K562 (cell line): Measurements from ENCODE around the gene S100A1. TPM values are rescaled to one million over a fixed set of nuclear protein-coding genes. Genes with fewer than 3 reads are reported as not detected.
A peak's percentile ranks its signal among the peaks of the same experiment; 100 is the strongest.

Source experiments
- ATAC-seq: fragments of 200-7000 bp; cut with Tn5 transposase; 3 replicates; pipeline ENCODE4 v1.9.1; 2020; ENCODE audit warnings: moderate library complexity
- BruUV-seq: library from RNA; stranded (reverse); fragments of 400-500 nt; replicated peaks from 2 replicates; lab custom pipeline; 2021; lab: Mats Ljungman, UMichigan
- CTCF ChIA-PET: fragments of 300-600 bp; formaldehyde crosslinking; extraction: SDS; loops from one replicate; lab custom pipeline; 2021; ENCODE audit warnings: low intra/inter-chr PET ratio; lab: Yijun Ruan, JAX
- POLR2A ChIA-PET: fragments of 300-600, 350-650 bp; sonication (Branson Sonifier 250); formaldehyde crosslinking; extraction: SDS; loops from one replicate; lab custom pipeline; 2021; ENCODE audit warnings: antibody characterized with exemption, inconsistent platforms; lab: Yijun Ruan, JAX
- DNase-seq, 4 experiments: peaks; one replicate each; pipeline versions ENCODE4 v3.0.0 to v3.0.0-alpha.2; 2011 to 2018; ENCODE audit warnings: low spot score in 3 of 4, mixed read lengths in 3 of 4; ENCODE audit errors: extremely low read depth in 1 of 4
- FAIRE-seq: peaks from 2 replicates; lab custom pipeline; 2011; peaks lifted over from hg19 to GRCh38; lab: Jason Lieb, UNC
- H2AFZ ChIP-seq: 2 replicates; pipeline ENCODE4 v1.6.0; 2011; ENCODE audit warnings: low read depth, low read length, control low read depth, inconsistent platforms
- H3K27ac ChIP-seq: fragments of 200-600 bp; 3 replicates; pipeline ENCODE4 v1.8.0; 2011; ENCODE audit warnings: low read depth, mild to moderate bottlenecking, control low read depth, inconsistent platforms, low read length, moderate library complexity, mixed read lengths; ENCODE audit errors: extremely low read depth
- H3K27me3 ChIP-seq, 2 experiments: fragments of 300-600 bp in 1 of 2; 2 replicates in 1 of 2; 3 replicates in 1 of 2; pipeline versions ENCODE4 v1.6.0 to v1.8.0; 2011; ENCODE audit warnings: inconsistent platforms in 2 of 2, low read length in 2 of 2, mild to moderate bottlenecking in 1 of 2, mixed read lengths in 1 of 2, moderate library complexity in 1 of 2; ENCODE audit not compliant: control insufficient read depth in 2 of 2, insufficient read depth in 2 of 2
- H3K36me3 ChIP-seq: fragments of 300-600 bp; 3 replicates; pipeline ENCODE4 v1.8.0; 2011; ENCODE audit warnings: mild to moderate bottlenecking, low read length, inconsistent platforms; ENCODE audit not compliant: control insufficient read depth, insufficient read depth
- H3K4me1 ChIP-seq, 2 experiments: fragments of 200-600 bp in 1 of 2; replicated peaks in 1 of 2; 2 replicates in 1 of 2; 3 replicates in 1 of 2; pipeline versions ENCODE4 v1.5.1 to v1.8.0; 2011; ENCODE audit warnings: inconsistent platforms in 2 of 2, low read length in 2 of 2, mild to moderate bottlenecking in 1 of 2, mixed read lengths in 1 of 2, moderate library complexity in 1 of 2; ENCODE audit not compliant: control insufficient read depth in 2 of 2, insufficient read depth in 2 of 2
- H3K4me2 ChIP-seq: 2 replicates; pipeline ENCODE4 v1.6.1; 2011; ENCODE audit warnings: low read length, control low read depth, inconsistent platforms, mixed read lengths; ENCODE audit not compliant: insufficient read depth
- H3K4me3 ChIP-seq: fragments of 200-600 bp; sonication (generic), shearing (Covaris generic); 2 replicates; pipeline ENCODE4 v1.5.1; 2016; ENCODE audit warnings: control low read depth, inconsistent platforms
- H3K79me2 ChIP-seq: fragments of 200-600 bp; 3 replicates; pipeline ENCODE4 v1.8.0; 2011; ENCODE audit warnings: low read length, inconsistent platforms; ENCODE audit not compliant: control insufficient read depth, insufficient read depth
- H3K9ac ChIP-seq, 2 experiments: 2 replicates each; pipeline versions ENCODE4 v1.6.0 to v1.6.1; 2011; ENCODE audit warnings: low read depth in 2 of 2, low read length in 2 of 2, control low read depth in 1 of 2, inconsistent platforms in 1 of 2, mild to moderate bottlenecking in 1 of 2, mixed read lengths in 1 of 2; ENCODE audit not compliant: insufficient read depth in 1 of 2
- H3K9me1 ChIP-seq: one replicate; pipeline ENCODE4 v1.6.0; 2011; ENCODE audit warnings: inconsistent platforms, mild to moderate bottlenecking, low read length, moderate library complexity; ENCODE audit not compliant: control insufficient read depth, insufficient read depth
- H3K9me3 ChIP-seq: replicated peaks from 2 replicates; pipeline ENCODE4 v1.5.1; 2011; ENCODE audit warnings: low read depth, low read length, inconsistent platforms; ENCODE audit not compliant: control insufficient read depth, insufficient read depth
- H4K20me1 ChIP-seq: replicated peaks from 2 replicates; pipeline ENCODE4 v1.6.1; 2011; ENCODE audit warnings: low read length, inconsistent platforms, mixed read lengths; ENCODE audit not compliant: control insufficient read depth, insufficient read depth
- ASH1L ChIP-seq: fragments of 450-650 bp; IDR thresholded peaks from 2 replicates; pipeline ENCODE4 v1.6.1; 2018; ENCODE audit warnings: borderline replicate concordance, mild to moderate bottlenecking, low read depth; ENCODE audit not compliant: partially characterized antibody
- CBX8 ChIP-seq: fragments of 200-600 bp; sonication (generic); IDR thresholded peaks from 2 replicates; pipeline ENCODE4 v1.6.1; 2012; ENCODE audit warnings: borderline replicate concordance, mixed run types, low read depth, mild to moderate bottlenecking, moderate library complexity, mixed read lengths, low read length, control low read depth, inconsistent platforms; ENCODE audit not compliant: poor library complexity, severe bottlenecking; ENCODE audit errors: extremely low read depth
- ETV5 ChIP-seq: sonication (generic); formaldehyde crosslinking; IDR thresholded peaks from 2 replicates; pipeline ENCODE4 v1.4.0; 2020; ENCODE audit warnings: low read depth, mild to moderate bottlenecking, missing genetic modification reagents
- HDAC1 ChIP-seq, 2 experiments: fragments of 450-650 bp; IDR thresholded peaks; 2 replicates each; pipeline ENCODE4 v1.6.1; 2016 to 2017; ENCODE audit warnings: inconsistent platforms in 1 of 2, mild to moderate bottlenecking in 1 of 2, moderate library complexity in 1 of 2
- MTF1 ChIP-seq: fragments of 250-450 bp; sonication (Bioruptor Pico); IDR thresholded peaks from 2 replicates; pipeline ENCODE4 v1.9.0; 2021; ENCODE audit warnings: moderate library complexity, mild to moderate bottlenecking, inconsistent platforms, borderline replicate concordance
- POLR2AphosphoS5 ChIP-seq: IDR thresholded peaks from 2 replicates; pipeline ENCODE4 v1.6.1; 2011; ENCODE audit warnings: mild to moderate bottlenecking, low read depth, low read length, moderate library complexity; ENCODE audit not compliant: control insufficient read depth, insufficient read depth
- SMAD2 ChIP-seq: fragments of 150-350 bp; IDR thresholded peaks from 2 replicates; pipeline ENCODE4 v1.6.1; 2014; ENCODE audit warnings: low read depth, mild to moderate bottlenecking, low read length
- SMAD4 ChIP-seq: fragments of 250-450 bp; sonication (Bioruptor Pico); conservative IDR thresholded peaks from 2 replicates; pipeline ENCODE4 v1.8.0; 2021; ENCODE audit warnings: inconsistent platforms, mild to moderate bottlenecking, moderate library complexity
- TRIM28 ChIP-seq: fragments of 450-650 bp; IDR thresholded peaks from 2 replicates; pipeline ENCODE4 v1.6.1; 2017
- ZNF121 ChIP-seq: sonication (generic); formaldehyde crosslinking; conservative IDR thresholded peaks from 2 replicates; pipeline ENCODE4 v1.8.0; 2022; ENCODE audit warnings: missing genetic modification reagents
- ZNF431 ChIP-seq: sonication (generic); formaldehyde crosslinking; IDR thresholded peaks from 2 replicates; pipeline ENCODE4 v1.8.0; 2022; ENCODE audit warnings: mild to moderate bottlenecking, missing genetic modification reagents
- ZNF583 ChIP-seq: fragments of 250-450 bp; sonication (Bioruptor Pico); IDR thresholded peaks from 2 replicates; pipeline ENCODE4 v1.4.0; 2020
- ZNF717 ChIP-seq: fragments of 250-450 bp; sonication (Bioruptor Pico); IDR thresholded peaks from 2 replicates; pipeline ENCODE4 v1.5.0; 2021
- WGBS: fragments of 100-300 bp; shearing (Covaris generic); methylation state at CpG from one replicate; pipeline ENCODE4 v1.1.6; 2016; ENCODE audit warnings: low coverage, mixed read lengths; ENCODE audit not compliant: insufficient coverage; ENCODE audit errors: missing lambda C conversion rate; 5-methylcytosine and 5-hydroxymethylcytosine counted together
- in situ Hi-C: fragments of 300-500 bp; cut with MboI; formaldehyde crosslinking; loops from 4 replicates; pipeline ENCODE4 v1.15.0; 2018; ENCODE audit warnings: inconsistent platforms, mixed read lengths
- intact Hi-C: fragments of 100-400 bp; cut with micrococcal nuclease; formaldehyde crosslinking; loops from 2 replicates; pipeline ENCODE4 v1.14.2; 2022
- polyA plus RNA-seq, 8 experiments: library from polyadenylated mRNA; depleted of rRNA in 4 of 8; stranded (reverse) in 5 of 8; unstranded in 3 of 8; fragments of >200 nt; fragmentation: Nextera tagmentation in 2 of 8; fragmentation: Illumina TruSeq in 1 of 8; extraction: Ambion mirVana in 2 of 8; extraction: Trizol in 1 of 8; gene quantifications; 2 replicates each; pipeline versions ENCODE4 v1.2.1 to v1.2.3, GENCODE V29; 2011 to 2014; ENCODE audit warnings: inconsistent platforms in 1 of 8, missing spikeins in 1 of 8
- total RNA-seq, 7 experiments: library from RNA; depleted of rRNA in 6 of 7; stranded (reverse); fragments of >200 nt in 6 of 7; fragmentation: Illumina TruSeq in 2 of 7; extraction: Trizol in 2 of 7; gene quantifications; 2 replicates each; pipeline versions ENCODE4 v1.2.1 to v1.2.3, GENCODE V29; 2011 to 2021; ENCODE audit warnings: low replicate concordance in 1 of 7
- TF ChIP-seq, protein P1 (sequence below): sonication (generic); formaldehyde crosslinking; IDR thresholded peaks from 2 replicates; pipeline ENCODE4 v1.8.1; 2022; ENCODE audit warnings: missing genetic modification reagents
- TF ChIP-seq, protein P2 (sequence below), 2 experiments: fragments of 450-650 bp; IDR thresholded peaks; 2 replicates each; pipeline ENCODE4 v1.6.1; 2016
- TF ChIP-seq, protein P3 (sequence below): fragments of 250-450 bp; sonication (Bioruptor Pico); IDR thresholded peaks from 2 replicates; pipeline ENCODE4 v1.4.0; 2020; ENCODE audit warnings: mild to moderate bottlenecking

Gene S100A1
- total and polyA plus RNA-seq, 9 of the 15 experiments (the other 6 are each of a cell fraction or from before 2014, with no cell fraction given) = 0.44 to 30.1 (median 12.7) TPM

DNA sequence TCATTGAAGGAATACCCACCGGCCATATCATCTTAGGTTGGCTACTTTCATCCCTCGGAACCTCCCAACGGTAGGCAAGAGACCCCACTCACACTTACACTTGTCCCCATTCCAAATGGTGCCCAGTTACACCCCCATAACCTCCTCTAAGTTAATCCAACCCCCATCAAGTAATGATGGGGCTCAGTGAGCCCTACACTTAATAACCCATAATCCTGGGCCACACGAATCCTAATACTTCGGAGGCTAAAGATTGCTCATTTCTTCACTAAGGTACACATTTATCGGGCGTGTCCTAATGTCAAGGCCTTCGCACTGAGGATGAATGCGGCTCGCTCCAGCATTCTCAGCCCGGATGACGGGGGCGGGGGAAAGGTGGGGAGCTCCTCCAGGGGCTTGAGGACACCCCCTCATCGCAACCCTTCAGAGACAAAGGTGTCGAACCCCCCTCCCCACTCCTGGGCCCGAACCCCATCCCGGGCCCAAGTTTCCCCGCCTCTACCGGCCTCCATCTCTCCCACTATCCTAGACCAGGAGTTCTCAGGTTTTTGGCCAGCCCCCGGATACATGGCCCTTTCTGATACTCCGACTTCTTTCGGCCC lies 42.1 kb downstream of the S100A1 start:
- H3K9me1 ChIP-seq = no peaks in the 10 kb centered on the region
- H2AFZ ChIP-seq = peak overlapping the region; percentile 63
- H3K27ac ChIP-seq = peak overlapping the region; percentile 92
- peaks cover 37% of the 10 kb centered on the region for H3K79me2 ChIP-seq
- DNase-seq = peak in 2 of 4 experiments; percentile 68 to 73
- intact Hi-C loops (loop anchor here (5.0 kb wide), 2 partner anchors 158 to 317 kb away; partner anchors contain the start of gene RAB13), in situ Hi-C loops (loop anchor here (5.0 kb wide), 1 partner anchor 107 kb away; the partner anchor contains the start of gene SLC27A3)
- 2% methylated on average over 18 of the region's 22 CpGs for WGBS
- ChIA-PET POLR2A (interaction anchor here (0.7 to 4.8 kb wide), 3 partner anchors 8 to 11 kb away, joined by 3 to 26 read pairs (median 6); partner anchors contain the start of gene SNAPIN), CTCF (no interaction called here)
- no peaks in the 10 kb centered on the region for H3K27me3 ChIP-seq
- TSS peak; percentile 81 for BruUV-seq
- no peaks in the 10 kb centered on the region for H3K9me3 ChIP-seq
- H3K4me2 ChIP-seq = peak overlapping the region; percentile 98
- H3K4me3 ChIP-seq = peak overlapping the region; percentile 94
- ATAC-seq = peak; percentile 1
- FAIRE-seq = no peak
- no peaks in the 10 kb centered on the region for H4K20me1 ChIP-seq
- H3K36me3 ChIP-seq = peaks cover 51% of the 10 kb centered on the region
- H3K9ac ChIP-seq = peak overlapping the region; percentile 96 to 98
- peaks cover 0 to 4% of the 10 kb centered on the region in 2 experiments; a peak in 3 of 5 replicates for H3K4me1 ChIP-seq
- no peak for TF ChIP-seq ASH1L
- TF ChIP-seq HDAC1 (IDR thresholded peaks at IDR 0.05) = no peak; a peak in 1 of 4 replicates
- no peak for TF ChIP-seq SMAD2
- no peak for TF ChIP-seq CBX8
- TF ChIP-seq ETV5 (CRISPR knock-in tag) = no peak
- TF ChIP-seq ZNF431 (CRISPR knock-in tag) = no peak
- 0 out of 2 replicates have a peak, but pooled peaks have one; percentile 16 for TF ChIP-seq SMAD4 (CRISPR knock-in tag)
- TF ChIP-seq, protein P1, sequence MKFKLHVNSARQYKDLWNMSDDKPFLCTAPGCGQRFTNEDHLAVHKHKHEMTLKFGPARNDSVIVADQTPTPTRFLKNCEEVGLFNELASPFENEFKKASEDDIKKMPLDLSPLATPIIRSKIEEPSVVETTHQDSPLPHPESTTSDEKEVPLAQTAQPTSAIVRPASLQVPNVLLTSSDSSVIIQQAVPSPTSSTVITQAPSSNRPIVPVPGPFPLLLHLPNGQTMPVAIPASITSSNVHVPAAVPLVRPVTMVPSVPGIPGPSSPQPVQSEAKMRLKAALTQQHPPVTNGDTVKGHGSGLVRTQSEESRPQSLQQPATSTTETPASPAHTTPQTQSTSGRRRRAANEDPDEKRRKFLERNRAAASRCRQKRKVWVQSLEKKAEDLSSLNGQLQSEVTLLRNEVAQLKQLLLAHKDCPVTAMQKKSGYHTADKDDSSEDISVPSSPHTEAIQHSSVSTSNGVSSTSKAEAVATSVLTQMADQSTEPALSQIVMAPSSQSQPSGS (CRISPR knock-in tag) = no peak
- no peak for TF ChIP-seq MTF1 (CRISPR knock-in tag)
- no peak for TF ChIP-seq TRIM28
- TF ChIP-seq, protein P2, sequence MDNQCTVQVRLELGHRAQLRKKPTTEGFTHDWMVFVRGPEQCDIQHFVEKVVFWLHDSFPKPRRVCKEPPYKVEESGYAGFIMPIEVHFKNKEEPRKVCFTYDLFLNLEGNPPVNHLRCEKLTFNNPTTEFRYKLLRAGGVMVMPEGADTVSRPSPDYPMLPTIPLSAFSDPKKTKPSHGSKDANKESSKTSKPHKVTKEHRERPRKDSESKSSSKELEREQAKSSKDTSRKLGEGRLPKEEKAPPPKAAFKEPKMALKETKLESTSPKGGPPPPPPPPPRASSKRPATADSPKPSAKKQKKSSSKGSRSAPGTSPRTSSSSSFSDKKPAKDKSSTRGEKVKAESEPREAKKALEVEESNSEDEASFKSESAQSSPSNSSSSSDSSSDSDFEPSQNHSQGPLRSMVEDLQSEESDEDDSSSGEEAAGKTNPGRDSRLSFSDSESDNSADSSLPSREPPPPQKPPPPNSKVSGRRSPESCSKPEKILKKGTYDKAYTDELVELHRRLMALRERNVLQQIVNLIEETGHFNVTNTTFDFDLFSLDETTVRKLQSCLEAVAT (IDR thresholded peaks at IDR 0.05) = 0 out of 4 replicates have a peak, but pooled peaks of 1 of the 2 experiments have one; percentile 14
- TF ChIP-seq, protein P3, sequence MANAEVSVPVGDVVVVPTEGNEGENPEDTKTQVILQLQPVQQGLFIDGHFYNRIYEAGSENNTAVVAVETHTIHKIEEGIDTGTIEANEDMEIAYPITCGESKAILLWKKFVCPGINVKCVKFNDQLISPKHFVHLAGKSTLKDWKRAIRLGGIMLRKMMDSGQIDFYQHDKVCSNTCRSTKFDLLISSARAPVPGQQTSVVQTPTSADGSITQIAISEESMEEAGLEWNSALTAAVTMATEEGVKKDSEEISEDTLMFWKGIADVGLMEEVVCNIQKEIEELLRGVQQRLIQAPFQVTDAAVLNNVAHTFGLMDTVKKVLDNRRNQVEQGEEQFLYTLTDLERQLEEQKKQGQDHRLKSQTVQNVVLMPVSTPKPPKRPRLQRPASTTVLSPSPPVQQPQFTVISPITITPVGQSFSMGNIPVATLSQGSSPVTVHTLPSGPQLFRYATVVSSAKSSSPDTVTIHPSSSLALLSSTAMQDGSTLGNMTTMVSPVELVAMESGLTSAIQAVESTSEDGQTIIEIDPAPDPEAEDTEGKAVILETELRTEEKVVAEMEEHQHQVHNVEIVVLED (CRISPR knock-in tag) = no peak
- no peak for TF ChIP-seq ZNF583 (CRISPR knock-in tag)
- no peak for TF ChIP-seq POLR2AphosphoS5
- no peak for TF ChIP-seq ZNF717 (CRISPR knock-in tag)
- TF ChIP-seq ZNF121 (CRISPR knock-in tag) = no peak
